SHP77 (cell line): ENCODE measurements around the gene SUN3.
"Not testable (repeated sequence)": the region's sequence is repeated elsewhere in the genome, so short reads cannot be mapped to it uniquely, and the experiment has no call there.

Experiments
- DNase-seq, 2 experiments: peaks; one replicate each; lab custom pipeline; 2025; lab: John Stamatoyannopoulos, UW

Gene SUN3

DNA sequence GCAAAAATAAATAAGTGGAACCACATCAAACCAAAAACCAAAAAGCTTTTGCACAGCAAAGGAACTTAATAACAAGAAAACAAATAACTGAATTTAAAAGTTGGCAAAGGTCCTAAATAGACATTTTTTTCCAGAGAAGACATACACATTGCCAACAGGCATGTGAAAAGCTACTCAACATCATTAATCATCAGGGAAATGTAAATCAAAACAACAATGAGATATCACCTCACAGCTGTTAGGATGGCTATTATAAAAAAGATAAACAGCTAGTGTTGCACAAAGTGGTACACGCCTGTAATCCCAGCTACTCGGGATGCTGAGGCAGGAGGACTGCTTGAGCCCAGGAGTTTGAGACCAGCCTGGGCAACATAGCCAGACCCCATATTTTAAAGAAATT is 2.2 kb upstream of the SUN3 start:
- DNase-seq = no peak

DNA sequence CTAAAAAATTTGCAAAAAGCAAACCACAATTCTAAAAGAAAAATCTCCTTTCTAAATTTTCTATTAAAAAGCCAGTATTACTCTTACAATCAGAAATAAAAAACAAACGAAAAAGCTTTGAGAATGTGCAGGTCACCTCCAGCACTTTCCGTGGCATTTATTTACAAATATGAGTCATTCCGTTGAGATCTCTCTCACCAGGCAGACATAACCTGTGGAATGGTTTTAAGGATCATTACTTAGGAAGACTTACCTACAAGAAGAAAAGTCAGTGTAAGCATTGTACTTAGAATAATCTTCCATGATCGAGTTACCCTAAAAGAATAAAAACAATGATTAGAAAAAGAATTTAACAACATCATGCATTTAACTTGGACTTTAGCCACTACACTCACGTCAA is 3.3 kb downstream of the SUN3 start:
- DNase-seq = no peak

DNA sequence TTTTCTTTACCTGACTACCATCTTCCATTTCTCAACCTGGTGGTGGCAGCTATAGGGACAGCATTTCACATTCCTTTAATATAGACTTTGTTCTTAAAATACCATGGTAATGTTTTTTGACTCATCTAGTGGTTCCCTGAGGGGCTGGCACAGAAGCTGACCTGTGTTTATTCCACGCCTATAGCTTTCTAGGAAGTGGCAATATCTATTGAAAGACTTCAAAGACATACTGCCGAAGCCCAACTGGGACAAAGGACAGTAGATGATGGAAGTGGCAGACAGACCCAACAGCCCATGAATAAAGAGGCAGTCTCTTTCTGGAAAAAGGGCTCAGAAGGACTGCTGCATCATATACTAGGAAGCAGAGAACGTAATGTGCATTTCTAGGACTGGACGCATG is 11.2 kb downstream of the SUN3 start:
- no peak for DNase-seq

DNA sequence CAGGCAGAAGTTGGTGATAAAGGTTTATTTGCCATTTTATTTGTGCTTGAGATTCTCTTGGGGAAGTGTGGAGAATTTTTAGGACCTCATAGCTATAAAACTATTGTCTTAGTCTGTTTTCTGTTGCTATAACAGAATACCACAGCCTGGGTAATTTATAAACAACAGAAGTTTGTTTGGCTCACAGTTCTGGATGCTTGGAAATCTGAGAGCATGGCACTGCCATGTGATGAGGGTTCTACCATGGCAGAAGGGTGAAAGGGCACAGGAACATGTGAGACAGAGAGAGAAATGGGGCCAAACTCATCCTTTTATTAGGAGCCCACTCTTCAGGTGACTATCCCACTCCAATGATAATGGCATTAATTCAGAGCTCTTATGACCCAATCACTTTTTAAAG is 12.3 kb downstream of the SUN3 start:
- no peak for DNase-seq

DNA sequence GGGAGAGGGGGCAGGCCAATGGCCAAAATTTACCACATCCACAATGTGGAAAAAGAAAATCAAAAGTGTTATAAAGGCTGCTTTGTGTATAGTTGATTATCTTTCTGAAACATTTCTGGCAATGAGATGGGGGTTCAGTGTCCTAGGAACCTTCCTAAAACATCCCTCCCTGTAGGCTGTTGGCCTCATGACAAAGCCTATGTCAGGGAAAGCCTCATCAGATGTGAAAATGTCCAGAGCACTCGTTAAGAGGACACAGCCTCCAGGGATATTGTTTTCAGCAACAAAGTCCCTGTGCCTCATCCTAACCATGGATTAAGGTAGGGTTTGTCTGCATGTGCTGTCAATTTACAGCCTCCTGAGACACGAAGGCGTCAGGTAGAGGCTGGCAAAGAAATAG is 17.0 kb downstream of the SUN3 start:
- no peak for DNase-seq

DNA sequence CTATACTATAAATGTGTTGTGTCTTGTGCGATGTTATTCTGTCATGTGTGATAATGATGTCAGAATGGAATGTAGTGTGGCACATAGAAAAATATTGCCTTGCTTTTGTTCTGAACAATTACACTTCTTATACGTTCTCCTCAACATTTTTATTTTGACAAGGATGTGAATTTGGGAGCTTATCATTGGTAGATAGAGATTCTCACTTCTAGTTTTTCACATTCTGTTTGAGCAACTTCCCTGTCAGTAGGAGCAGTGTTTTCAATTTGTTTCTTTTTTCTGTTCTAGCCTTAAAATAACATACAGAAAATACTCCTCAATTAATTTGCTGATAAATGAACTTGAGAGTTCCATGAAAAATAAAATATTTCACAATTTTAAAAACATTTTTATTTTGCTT is 17.6 kb downstream of the SUN3 start:
- DNase-seq = no peak

DNA sequence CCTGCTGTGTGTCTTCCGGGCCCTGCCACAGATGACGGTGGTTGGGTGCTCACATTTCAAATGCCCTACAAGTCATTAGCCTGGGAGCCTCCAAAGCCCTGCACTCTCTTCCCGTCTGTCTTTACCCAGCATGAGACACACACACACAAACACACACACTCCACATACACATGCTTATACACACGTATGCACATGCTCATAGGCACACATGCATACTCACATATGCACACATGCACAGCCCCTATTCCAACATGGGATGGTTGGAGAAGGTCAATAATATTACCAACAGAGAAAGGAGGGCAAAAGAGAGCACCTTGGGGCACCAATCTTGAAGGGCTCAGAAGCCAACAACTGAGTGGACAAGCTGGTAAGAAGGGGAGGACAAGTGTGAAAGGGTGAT is 19.0 kb downstream of the SUN3 start:
- no peak for DNase-seq

DNA sequence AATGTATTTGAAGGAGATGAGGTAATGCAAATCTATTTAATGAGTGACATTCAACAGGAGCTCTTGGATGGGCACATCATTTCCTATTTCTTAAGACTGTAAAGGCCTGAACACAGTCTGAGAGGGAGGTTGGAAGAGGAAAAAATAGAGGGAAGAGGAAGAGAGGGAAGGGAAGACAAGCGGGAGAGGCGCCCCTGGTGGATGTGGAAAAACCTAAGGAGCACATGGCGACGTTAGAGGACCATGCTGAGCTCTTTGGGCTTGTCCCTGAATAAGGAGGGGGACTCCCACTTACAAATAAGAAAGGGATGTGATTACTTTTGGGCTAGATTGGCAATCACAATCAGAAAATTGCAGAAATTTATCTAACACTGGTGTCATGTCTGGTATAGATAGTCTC is 19.6 kb downstream of the SUN3 start:
- no peak for DNase-seq

DNA sequence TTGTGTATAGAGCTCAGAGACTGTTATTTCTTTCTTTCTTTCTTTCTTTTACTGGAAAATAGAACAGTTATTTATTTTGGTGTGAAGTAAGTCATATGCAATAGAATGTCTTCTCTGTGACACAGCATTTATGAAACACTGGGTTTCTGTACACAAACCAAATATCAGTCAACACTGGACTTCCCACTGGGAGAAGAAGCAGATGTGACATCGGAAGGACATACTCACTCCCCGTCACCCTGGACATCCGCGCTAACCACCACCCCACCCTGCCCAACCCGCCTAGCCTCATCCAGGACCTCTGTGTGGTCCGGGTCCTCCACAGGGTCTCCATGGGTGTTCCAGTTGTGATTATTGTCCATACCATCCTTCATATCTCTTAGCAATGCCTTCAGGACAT is 22.0 kb downstream of the SUN3 start:
- DNase-seq = no peak

DNA sequence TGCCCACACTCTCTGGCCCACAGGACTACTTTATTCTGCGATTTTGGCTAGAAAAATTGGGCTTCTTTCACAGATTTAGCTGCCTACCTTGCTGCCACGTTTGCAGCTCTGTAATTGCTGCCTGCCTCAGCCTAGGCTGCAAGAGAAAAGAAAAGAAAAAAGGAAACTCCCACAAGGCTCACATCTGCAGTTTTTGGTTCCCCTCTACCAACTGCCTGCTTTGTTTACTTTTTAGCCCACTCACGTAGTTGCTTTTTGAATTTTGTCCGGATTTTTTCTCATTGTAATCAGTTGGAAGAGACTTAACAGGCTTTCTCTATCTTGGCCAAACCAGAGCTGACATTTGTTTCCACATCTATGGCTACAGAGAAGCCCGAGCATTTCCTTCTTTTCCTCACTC is 24.3 kb downstream of the SUN3 start:
- DNase-seq = no peak

DNA sequence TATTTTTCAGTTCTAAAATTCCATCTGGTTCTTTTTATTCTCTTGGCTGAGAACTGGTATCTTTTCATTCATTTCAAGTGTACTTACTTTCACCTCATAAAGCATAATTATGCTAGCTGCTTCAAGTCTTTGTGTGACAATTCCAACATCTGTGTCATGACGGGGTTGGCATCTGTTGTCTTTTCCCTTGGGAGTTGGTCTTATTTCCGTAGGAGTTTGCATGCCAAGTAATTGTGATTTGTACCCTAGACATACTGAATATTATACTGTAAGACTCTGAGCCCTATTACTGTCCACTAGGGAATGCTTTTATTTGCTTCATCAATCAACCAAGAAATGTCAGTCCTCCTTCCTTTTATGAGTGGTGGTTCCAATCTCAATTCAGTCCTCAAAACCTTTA is 24.9 kb downstream of the SUN3 start:
- no peak for DNase-seq

DNA sequence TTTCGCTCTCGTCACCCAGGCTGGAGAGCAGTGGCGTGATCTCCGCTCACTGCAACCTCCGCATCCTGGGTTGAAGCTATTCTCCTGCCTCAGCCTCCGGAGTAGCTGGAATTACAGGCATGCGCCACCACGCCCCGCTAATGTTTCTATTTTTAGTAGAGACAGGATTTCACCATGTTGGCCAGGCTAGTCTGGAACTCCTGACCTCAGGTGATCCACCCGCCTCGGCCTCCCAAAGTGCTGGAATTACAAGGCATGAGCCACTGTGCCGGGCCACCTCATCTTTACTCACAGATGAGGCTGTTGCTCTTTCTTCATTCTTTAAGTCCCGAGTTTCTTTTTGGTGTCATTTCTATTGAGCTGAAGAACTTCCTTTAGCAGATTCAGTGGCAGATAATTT is 28.7 kb downstream of the SUN3 start:
- not testable (repeated sequence) for DNase-seq

DNA sequence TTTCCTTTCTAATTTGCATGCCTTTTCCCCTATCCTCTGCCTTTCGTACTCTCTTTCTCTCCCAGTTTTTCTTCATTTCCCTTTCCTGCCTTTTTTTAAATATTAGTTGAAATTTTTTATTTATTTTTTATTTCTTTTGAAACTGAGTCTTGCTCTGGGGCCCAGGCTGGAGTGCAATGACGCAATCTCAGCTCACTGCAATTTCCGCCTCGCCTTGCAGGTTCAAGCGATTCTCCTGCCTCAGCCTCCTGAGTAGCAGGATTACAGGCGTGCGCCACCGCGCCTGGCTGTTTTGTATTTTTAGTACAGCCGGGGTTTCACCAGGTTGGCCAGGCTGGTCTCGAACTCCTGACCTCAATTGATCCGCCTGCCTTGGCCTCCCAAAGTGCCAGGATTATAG is 29.5 kb downstream of the SUN3 start:
- DNase-seq = no peak

DNA sequence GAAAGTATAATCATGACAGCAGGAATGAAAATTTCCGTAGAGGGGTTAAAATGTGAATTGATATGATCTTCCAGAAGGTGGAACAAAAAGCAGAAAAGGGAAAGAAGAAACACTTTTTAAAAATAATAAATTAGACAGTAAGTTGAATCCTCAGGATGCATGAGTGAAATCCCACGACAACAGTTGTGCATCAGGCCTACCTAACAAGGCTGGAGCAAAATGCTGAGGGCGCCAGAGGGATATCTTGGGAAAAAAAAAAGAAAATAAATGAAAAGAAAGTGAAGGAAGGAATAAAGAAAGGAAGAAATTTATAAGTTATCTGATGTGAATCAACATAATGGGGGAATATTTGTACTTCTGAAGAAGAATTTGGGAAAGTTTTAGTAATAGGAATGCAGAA is 36.5 kb downstream of the SUN3 start:
- DNase-seq = no peak

DNA sequence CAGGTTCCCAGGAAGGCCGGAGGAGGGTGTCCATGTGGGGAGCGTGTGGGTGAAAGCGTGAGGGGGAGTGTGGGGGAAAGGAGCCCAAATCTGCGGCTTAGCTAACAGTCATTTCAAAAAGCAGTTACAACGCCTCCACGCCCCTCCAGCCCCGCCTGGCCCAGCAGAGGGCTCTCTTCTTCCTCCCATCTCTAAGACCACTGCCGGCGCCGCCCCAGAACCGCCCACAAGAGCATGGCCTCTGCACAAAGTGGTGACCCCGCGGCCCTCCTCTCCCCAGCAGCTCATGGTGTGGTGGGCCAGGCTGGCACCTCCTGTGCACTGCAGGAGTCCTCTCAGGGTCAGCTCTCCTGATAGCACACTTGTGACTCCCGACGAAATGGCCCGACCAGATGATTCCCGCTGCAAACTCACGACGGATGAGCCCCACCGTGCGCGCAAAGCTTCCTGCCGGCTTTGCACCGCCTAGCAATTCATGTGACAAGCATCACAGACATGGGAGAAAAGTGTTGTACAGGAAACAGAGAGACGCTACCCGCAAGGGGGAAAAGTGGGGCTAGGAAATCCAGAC is 37.1 kb downstream of the SUN3 start:
- DNase-seq = peak; percentile 94 to 96

DNA sequence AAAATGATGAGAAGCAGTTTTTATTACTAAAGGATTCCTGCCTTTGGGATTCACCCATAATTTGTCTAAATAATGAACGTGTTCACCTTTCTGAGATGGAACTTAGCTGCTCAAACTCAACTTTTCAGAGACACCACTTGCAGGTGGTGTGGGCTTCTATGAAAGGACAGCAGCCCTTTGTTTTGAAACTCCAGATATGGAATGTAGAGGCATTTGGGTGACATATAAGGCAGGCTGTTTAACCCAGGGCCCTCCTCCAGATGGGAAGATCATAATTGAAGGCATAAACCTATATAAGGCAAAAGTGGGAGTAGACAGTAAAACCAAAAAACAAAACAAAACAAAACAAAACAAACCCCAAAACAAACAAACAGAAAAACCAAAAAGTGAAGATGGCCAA is 37.6 kb downstream of the SUN3 start:
- no peak for DNase-seq

DNA sequence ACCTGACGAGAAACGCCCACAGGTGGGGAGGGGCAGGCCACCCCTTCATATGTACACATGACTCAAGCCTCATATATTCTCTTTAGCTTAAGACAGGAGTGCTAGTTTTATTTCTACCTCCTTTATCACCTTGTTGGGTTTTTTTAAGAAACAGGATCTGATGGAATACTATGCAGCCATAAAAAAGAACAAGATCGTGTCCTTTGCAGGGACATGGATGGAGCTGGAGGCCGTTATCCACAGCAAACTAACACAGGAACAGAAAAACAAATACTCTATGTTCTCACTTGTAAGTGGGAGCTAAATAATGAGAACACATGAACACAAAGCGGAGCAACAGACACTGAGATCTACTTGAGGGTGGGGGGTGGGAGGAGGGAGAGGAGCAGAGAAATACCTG is 38.3 kb downstream of the SUN3 start:
- DNase-seq = no peak

DNA sequence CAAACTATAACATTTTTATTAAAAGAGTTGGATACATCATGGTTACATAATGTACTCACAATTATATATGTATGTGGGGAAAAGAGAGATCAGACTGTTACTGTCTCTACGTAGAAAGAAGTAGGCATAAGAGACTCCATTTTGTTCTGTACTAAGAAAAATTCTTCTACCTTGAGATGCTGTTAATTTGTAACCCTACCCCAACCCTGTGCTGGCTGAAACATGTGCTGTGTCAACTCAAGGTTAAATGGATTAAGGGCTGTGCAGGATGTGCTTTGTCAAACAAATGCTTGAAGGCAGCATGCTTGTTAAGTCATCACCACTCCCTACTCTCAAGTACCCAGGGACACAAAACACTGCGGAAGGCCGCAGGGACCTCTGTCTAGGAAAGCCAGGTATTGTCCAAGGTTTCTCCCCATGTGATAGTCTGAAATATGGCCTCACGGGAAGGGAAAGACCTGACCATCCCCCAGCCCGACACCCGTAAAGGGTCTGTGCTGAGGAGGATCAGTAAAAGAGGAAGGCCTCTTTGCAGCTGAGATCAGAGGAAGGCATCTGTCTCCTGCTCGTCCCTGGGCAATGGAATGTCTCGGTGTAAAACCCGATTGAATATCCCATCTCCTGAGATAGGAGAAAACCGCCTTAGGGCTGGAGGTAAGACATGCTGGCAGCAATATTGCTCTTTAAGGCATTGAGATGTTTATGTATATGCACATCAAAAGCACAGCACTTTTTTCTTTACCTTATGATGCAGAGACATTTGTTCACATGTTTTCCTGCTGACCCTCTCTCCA is 39.1 kb downstream of the SUN3 start:
- DNase-seq = not testable (repeated sequence)

DNA sequence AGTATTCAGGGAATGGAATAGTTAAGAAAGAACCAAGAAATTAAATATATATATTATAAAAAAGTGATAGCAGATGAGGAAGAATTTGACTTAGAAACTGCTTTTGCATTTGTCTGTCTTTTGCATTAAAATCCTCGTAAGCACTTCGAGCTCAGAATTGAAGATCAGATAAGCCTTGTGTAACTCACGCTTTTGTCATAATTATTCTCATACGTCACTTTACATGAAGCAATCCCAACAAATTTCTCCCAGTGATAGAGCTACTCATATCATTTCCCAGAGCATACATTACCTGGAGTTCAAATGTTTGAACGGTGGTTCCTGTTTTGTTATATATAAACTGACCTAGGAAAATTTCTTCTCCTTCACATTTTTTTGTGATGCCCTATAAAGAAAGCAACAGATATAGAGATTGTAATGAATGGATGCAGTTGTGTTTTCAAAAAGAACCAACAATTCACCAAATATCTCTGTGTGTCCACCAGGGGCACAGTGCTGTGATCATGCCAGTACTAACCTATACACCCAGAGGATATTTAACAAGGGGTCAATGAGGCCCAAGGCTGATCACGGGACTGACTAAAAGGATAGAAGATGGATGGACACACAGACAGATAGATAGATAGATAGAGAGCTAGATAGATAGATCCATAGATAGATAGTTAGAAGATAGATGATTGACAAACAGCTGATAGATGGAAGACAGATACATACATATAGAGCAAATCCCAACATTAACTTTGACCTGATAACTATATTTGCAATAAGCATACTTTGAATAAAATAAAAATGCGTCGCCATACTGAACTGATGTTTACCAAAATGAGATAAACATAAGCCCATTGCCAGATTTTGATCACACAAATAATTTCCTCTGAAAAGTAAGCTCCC is 40.2 kb downstream of the SUN3 start:
- peak; percentile 15 to 39 for DNase-seq

DNA sequence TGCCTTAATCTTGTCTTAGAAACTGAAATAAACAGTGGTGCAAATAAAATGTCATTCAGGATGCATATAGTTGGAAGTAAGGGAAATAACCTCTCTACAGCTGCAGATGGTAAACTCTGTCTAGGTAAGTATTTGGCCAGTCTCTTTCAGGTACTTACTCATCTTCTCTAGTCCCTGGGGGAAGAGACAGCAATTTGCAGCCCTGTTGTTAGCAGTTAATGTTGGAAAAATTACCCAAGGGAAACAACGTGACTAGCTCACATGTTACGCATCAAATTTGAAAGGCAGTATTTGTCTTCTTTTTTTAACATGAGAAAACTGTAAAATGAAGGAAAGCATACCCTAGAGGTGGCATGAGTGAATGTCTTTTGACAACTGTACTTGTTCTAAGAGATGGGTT is 46.3 kb downstream of the SUN3 start:
- DNase-seq = no peak

DNA sequence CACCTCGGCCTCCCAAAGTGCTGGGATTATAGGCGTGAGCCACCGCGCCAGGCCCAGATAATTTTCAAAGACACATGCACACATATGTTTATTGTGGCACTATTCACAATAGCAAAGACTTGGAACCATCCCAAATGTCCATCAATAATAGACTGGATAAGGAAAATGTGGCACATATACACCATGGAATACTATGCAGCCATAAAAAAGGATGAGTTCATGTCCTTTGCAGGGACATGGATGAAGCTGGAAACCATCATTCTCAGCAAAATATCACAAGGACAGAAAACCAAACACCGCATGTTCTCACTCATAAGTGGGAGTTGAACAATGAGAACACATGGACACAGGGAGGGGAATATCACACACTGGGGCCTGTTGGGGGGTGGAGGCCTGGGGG is 48.3 kb downstream of the SUN3 start:
- not testable (repeated sequence) for DNase-seq

DNA sequence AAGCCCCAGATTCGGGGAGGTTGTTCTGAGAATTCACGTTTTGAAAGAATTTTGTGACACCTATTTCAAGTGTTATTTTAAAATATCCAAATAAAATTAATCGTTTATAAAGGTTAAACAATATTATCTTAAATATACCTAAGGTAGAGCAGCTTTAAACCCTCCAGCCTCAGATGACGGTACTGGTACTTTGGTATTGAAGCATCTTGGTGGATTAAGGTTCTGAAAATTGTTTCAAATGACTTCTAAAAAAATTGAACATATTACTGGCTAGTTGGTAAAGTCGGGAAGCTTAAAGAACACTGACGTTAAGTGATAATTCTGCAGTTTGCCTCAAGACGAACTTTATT is 49.1 kb downstream of the SUN3 start:
- DNase-seq = no peak

DNA sequence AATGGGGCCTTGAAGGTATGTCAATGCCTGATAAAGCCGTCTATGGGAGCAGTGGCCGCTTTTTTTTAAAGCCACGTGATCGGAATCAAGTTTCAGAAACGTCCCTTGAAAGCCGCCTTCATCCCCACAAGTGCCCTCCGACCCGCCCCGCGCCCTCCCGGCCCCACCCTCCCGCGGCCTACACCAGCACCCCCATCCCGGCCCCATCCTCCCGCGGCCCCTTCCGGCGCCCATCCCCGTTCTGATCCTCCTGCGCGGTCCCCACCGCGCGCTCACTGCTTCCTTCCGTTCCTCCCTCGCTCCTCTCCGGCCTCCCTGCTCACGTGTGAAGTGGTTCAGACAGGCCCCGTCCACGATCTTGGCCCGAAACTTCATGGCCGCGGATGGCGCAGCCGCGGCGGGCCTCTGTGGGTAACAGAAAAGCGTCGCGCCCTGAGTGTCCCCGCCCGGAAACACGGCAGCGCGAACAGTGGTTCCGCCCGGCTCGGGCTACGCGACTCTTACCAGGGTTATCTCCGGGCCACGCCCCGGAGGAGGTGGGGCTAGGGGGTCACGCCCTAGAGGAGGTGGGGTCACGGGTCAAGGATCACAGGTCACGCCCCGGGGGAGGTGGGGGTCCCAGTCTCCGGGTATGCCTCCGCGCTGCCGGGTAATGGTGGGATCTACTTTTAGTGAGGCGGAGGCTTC is 49.6 kb downstream of the SUN3 start, which contains the start of gene HUS1:
Gene HUS1 (minus strand): TSS at position 471 of the 687 bp plus-strand sequence. CDS start 96 bp downstream, at position 375.
- DNase-seq = peak; percentile 89 to 93
